Measurements from ENCODE around the gene MAP3K19. TPM values are rescaled to one million over a fixed set of nuclear protein-coding genes. Genes with fewer than 3 reads are reported as not detected.
A peak's percentile ranks its signal among the peaks of the same experiment; 100 is the strongest.
"Not testable (repeated sequence)": the region's sequence is repeated elsewhere in the genome, so short reads cannot be mapped to it uniquely, and the experiment has no call there.

Gene MAP3K19
- total RNA-seq, 2 experiments from 2014 or later: not detected

- peak overlapping the region; percentile 56 for H3K4me3 Mint-ChIP-seq
- DNase-seq (no peak), ATAC-seq (no peak)
- H3K27me3 Mint-ChIP-seq (ENCODE audit: low read depth): no peaks in the 10 kb centered on the region
- POLR2A ChIA-PET: no interaction called here
- CTCF ChIA-PET: no interaction called here
- peaks cover 37% of the 10 kb centered on the region for H3K4me1 Mint-ChIP-seq (ENCODE audit: low read depth)
- H3K9me3 Mint-ChIP-seq (ENCODE audit: insufficient read depth): no peaks in the 10 kb centered on the region
- peaks cover 4% of the 10 kb centered on the region for H3K36me3 Mint-ChIP-seq (ENCODE audit: low read depth)
- no peak overlapping the region for H3K27ac Mint-ChIP-seq
Measured at GRCh38 chr2:135050132-135050531, 2.9 kb upstream of the MAP3K19 start.

DNA sequence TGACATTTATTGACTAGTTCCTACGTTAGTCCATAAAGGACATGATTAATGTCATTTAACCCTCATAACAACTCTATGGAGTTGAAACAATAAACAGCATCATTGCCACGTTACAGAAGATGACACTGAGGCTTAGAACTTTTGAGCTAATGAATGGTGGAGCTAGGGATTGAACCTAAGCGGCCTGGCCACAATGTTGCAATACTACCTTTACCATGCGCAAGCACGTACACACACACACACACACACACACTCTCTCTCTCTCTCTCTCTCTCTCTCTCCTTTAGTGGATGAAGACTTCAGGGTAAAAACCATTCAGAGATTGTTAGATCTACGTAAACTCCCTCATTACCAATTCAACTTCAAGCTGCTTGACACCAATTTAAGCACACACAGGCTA lies 875 bp upstream of the MAP3K19 start:
- H3K4me1 Mint-ChIP-seq (ENCODE audit: low read depth): peaks cover 18% of the 10 kb centered on the region
- POLR2A ChIA-PET: interaction anchor here (1.2 kb wide), 1 partner anchor 552 kb away, joined by 3 read pairs; no protein-coding TSS in a partner anchor
- CTCF ChIA-PET: no interaction called here

GRCh38 chr2:135043345-135043744 lies 3.9 kb downstream of the MAP3K19 start:
- Mint-ChIP-seq H3K36me3 (ENCODE audit: low read depth) (no peaks in the 10 kb centered on the region), H3K9me3 (ENCODE audit: insufficient read depth) (no peaks in the 10 kb centered on the region), H3K27me3 (ENCODE audit: low read depth) (peaks cover 5% of the 10 kb centered on the region), H3K4me3 (no peak overlapping the region), H3K27ac (no peak overlapping the region), H3K4me1 (ENCODE audit: low read depth) (no peaks in the 10 kb centered on the region)
- POLR2A ChIA-PET: no interaction called here
- ATAC-seq (no peak), DNase-seq (peak; percentile 33)
- CTCF ChIA-PET: interaction anchor here (0.7 to 1.0 kb wide), 3 partner anchors 16 to 55 kb away, joined by 3 to 4 read pairs (median 3); no protein-coding TSS in a partner anchor

More for the DNA sequence above, 875 bp upstream of the MAP3K19 start:
- H3K4me3 Mint-ChIP-seq: no peak overlapping the region
- peaks cover 3% of the 10 kb centered on the region for H3K27me3 Mint-ChIP-seq (ENCODE audit: low read depth)
- no peaks in the 10 kb centered on the region for H3K9me3 Mint-ChIP-seq (ENCODE audit: insufficient read depth)
- H3K27ac Mint-ChIP-seq: no peak overlapping the region
- DNase-seq (no peak), ATAC-seq (no peak)
- no peaks in the 10 kb centered on the region for H3K36me3 Mint-ChIP-seq (ENCODE audit: low read depth)

DNA sequence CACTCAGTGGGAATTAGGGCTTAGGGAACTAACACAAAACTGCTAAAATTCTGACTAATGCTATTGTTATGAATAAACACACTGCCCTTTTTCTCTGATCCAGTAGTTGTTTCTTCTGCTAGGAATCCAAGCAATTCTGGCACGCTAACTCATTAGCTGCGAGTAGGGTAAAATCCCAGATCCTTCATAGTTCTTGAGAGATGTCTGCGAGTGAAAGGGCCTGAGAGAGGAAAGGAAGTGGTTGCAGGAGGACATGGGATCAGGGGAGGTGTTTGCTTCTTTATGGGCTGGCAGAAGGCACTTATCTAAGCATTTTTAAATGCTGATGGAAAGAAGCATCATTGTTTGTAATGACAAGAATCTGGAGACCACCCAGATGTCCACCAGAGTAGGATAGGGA lies 9.4 kb downstream of the MAP3K19 start:
- ChIA-PET POLR2A (no interaction called here), CTCF (interaction anchor here (1.2 kb wide), 1 partner anchor 760 kb away, joined by 3 read pairs; no protein-coding TSS in a partner anchor)
- Mint-ChIP-seq H3K4me1 (ENCODE audit: low read depth) (no peaks in the 10 kb centered on the region), H3K27me3 (ENCODE audit: low read depth) (peaks cover 2% of the 10 kb centered on the region), H3K9me3 (ENCODE audit: insufficient read depth) (no peaks in the 10 kb centered on the region), H3K27ac (no peak overlapping the region), H3K4me3 (no peak overlapping the region), H3K36me3 (ENCODE audit: low read depth) (no peaks in the 10 kb centered on the region)
- DNase-seq: no peak
- no peak for ATAC-seq

- H3K27ac Mint-ChIP-seq; H3K36me3 Mint-ChIP-seq (ENCODE audit: low read depth); H3K27me3 Mint-ChIP-seq (ENCODE audit: low read depth); CTCF ChIA-PET; POLR2A ChIA-PET; H3K9me3 Mint-ChIP-seq (ENCODE audit: insufficient read depth); H3K4me1 Mint-ChIP-seq (ENCODE audit: low read depth); ATAC-seq; H3K4me3 Mint-ChIP-seq; DNase-seq: not testable (repeated sequence)
Measured at GRCh38 chr2:135033216-135033615, 14.0 kb downstream of the MAP3K19 start.

GRCh38 chr2:135030826-135031225 lies 16.4 kb downstream of the MAP3K19 start:
- CTCF ChIA-PET: interaction anchor here (1.3 kb wide), 1 partner anchor 14 kb away, joined by 3 read pairs; no protein-coding TSS in a partner anchor
- H3K9me3 Mint-ChIP-seq (ENCODE audit: insufficient read depth): no peaks in the 10 kb centered on the region
- no peak for DNase-seq
- POLR2A ChIA-PET: no interaction called here
- H3K36me3 Mint-ChIP-seq (ENCODE audit: low read depth): no peaks in the 10 kb centered on the region
- no peaks in the 10 kb centered on the region for H3K27me3 Mint-ChIP-seq (ENCODE audit: low read depth)
- no peak overlapping the region for H3K27ac Mint-ChIP-seq
- ATAC-seq: no peak
- H3K4me1 Mint-ChIP-seq (ENCODE audit: low read depth): no peaks in the 10 kb centered on the region
- H3K4me3 Mint-ChIP-seq: no peak overlapping the region

- ChIA-PET CTCF (interaction anchor here (1.3 kb wide), 1 partner anchor 15 kb away, joined by 3 read pairs; no protein-coding TSS in a partner anchor), POLR2A (no interaction called here)
- Mint-ChIP-seq H3K9me3 (ENCODE audit: insufficient read depth) (no peaks in the 10 kb centered on the region), H3K27ac (no peak overlapping the region), H3K4me3 (no peak overlapping the region), H3K27me3 (ENCODE audit: low read depth) (no peaks in the 10 kb centered on the region), H3K36me3 (ENCODE audit: low read depth) (no peaks in the 10 kb centered on the region), H3K4me1 (ENCODE audit: low read depth) (no peaks in the 10 kb centered on the region)
- no peak for DNase-seq
- ATAC-seq: no peak
Measured at GRCh38 chr2:135029481-135030134, 17.6 kb downstream of the MAP3K19 start.

- ChIA-PET POLR2A (interaction anchor here (0.5 to 0.7 kb wide), 3 partner anchors 94 to 774 kb away, joined by 3 read pairs; no protein-coding TSS in a partner anchor), CTCF (interaction anchor here (0.7 kb wide), 1 partner anchor 162 kb away, joined by 4 read pairs; no protein-coding TSS in a partner anchor)
- H3K27me3 Mint-ChIP-seq (ENCODE audit: low read depth): no peaks in the 10 kb centered on the region
- no peak overlapping the region for H3K4me3 Mint-ChIP-seq
- no peak for ATAC-seq
- DNase-seq: no peak
- H3K27ac Mint-ChIP-seq: no peak overlapping the region
- H3K36me3 Mint-ChIP-seq (ENCODE audit: low read depth): no peaks in the 10 kb centered on the region
- H3K4me1 Mint-ChIP-seq (ENCODE audit: low read depth): peaks cover 9% of the 10 kb centered on the region
- H3K9me3 Mint-ChIP-seq (ENCODE audit: insufficient read depth): peaks cover 8% of the 10 kb centered on the region
Measured at GRCh38 chr2:135023886-135024485, 23.3 kb downstream of the MAP3K19 start.

DNA sequence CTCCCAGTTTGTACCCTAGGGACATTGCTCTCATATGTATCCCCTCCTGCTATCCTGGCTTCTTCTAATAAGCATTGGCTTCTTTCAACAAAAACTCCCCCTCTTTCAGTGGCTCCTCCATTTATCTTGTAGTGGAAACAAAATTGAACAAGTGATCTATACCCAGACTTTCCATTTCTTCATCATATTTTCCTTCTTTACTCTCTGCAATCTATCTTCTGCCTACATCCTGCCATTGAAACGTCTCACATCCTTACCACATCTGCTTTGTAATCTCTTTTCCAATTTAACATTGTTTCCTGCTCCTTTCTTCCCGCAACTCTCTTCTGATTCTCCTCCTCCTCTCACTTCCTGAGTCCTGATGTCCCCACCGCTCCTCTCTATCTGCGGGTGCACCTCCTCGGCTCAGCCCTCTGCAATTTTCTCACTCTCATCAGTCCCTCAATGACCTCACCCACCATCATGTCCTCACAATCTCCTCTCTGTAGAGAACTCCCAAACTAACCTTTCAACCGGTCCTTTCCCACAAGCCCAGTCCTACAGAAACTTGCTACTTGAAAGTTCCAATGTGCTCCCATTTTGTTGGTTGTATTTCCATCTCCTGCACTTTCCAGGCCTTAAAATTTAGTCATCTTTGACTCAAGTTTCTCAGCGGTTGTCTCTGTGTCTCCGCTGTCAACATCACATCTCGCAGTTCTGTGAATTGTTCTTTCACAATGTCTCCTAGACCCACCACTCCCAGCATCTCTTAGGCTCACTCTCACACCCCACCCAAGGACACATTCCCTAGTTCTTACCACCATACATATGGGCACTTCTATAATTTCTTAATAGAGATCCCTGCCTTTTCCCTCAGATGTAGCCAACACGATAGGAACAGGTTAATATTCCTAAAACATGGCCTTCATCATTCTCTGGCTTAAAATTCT lies 24.0 kb downstream of the MAP3K19 start:
- Mint-ChIP-seq H3K27ac (no peak overlapping the region), H3K4me3 (no peak overlapping the region), H3K27me3 (ENCODE audit: low read depth) (no peaks in the 10 kb centered on the region), H3K36me3 (ENCODE audit: low read depth) (no peaks in the 10 kb centered on the region), H3K9me3 (ENCODE audit: insufficient read depth) (peaks cover 8% of the 10 kb centered on the region), H3K4me1 (ENCODE audit: low read depth) (peaks cover 9% of the 10 kb centered on the region)
- ATAC-seq (no peak), DNase-seq (no peak)
- POLR2A ChIA-PET: interaction anchor here (0.6 kb wide), 1 partner anchor 774 kb away, joined by 3 read pairs; no protein-coding TSS in a partner anchor
- CTCF ChIA-PET: interaction anchor here (0.7 kb wide), 1 partner anchor 163 kb away, joined by 4 read pairs; no protein-coding TSS in a partner anchor

DNA sequence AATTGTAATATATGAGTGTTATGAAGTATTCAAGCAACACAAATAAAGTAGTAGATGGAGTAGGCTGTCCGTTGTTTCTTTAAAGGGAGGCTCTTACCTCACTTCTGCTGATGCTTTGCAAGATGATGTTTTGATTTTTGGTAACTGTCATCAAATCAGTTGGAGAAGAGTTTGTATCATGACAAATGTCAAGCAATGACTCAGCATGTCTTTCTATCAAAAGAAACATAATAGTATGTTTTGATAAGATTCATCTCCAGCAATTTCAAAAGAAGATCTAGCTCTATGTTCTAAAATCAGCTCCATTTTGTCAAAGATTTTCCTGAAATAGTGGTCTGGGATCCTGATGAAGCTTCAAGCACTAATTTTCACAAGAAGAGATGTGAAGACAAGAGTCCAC lies 25.6 kb downstream of the MAP3K19 start:
- Mint-ChIP-seq H3K9me3 (ENCODE audit: insufficient read depth) (peaks cover 8% of the 10 kb centered on the region), H3K36me3 (ENCODE audit: low read depth) (no peaks in the 10 kb centered on the region), H3K27ac (no peak overlapping the region), H3K4me3 (no peak overlapping the region), H3K27me3 (ENCODE audit: low read depth) (no peaks in the 10 kb centered on the region), H3K4me1 (ENCODE audit: low read depth) (peaks cover 9% of the 10 kb centered on the region)
- ATAC-seq: no peak
- ChIA-PET CTCF (interaction anchor here (1.3 kb wide), 1 partner anchor 18 kb away, joined by 5 read pairs; no protein-coding TSS in a partner anchor), POLR2A (no interaction called here)
- DNase-seq: no peak

DNA sequence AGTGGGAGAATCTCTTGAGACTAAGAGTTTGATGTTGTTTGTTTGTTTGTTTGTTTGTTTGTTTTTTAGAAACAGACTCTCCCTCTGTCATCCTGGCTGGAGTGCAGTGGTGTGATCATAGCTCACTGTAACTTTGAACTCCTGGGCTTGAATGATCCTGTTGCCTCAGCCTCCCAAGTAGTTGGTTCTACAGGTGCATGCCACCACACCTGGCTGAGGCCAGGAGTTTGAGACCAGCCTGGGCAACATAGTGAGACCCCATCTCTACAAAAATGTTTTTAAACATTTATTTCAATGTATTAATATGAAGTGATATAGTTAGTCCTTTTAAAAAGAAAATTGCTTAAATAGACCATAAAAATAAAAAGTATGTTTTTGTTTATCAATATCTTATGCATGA lies 35.6 kb downstream of the MAP3K19 start:
- Mint-ChIP-seq H3K36me3 (ENCODE audit: low read depth) (no peaks in the 10 kb centered on the region), H3K4me1 (ENCODE audit: low read depth) (no peaks in the 10 kb centered on the region), H3K4me3 (no peak overlapping the region), H3K27me3 (ENCODE audit: low read depth) (peaks cover 3% of the 10 kb centered on the region), H3K27ac (no peak overlapping the region), H3K9me3 (ENCODE audit: insufficient read depth) (peaks cover 7% of the 10 kb centered on the region)
- ChIA-PET CTCF (no interaction called here), POLR2A (no interaction called here)
- ATAC-seq: no peak
- no peak for DNase-seq

Measured in activated CD8-positive, alpha-beta T cell treated with anti-CD3 and anti-CD28 coated beads, Interleukin-2, amount 10 ng/mL, durations not matched to agents 7 days and 5 days (primary cell).